ENCODE data around the gene IPO8.

The IPO8 gene

DNA sequence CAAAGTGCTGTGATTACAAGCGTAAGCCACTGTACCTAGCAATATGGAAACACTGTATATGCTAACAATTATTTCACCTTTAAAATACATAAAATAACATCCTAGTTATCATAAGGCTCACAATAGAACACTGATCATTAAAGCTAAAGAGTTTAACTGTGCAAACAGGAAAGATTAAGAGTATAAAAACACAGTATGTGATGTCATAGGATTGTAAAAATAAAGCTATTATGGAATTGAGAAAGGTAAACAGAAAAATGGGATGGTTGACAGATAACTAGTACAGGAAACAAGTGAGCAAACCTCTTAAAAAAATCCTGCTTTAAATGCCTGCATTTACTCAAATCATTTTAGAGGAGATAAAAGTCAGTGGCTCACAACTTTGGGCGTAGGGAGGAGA, 10.8 kb upstream of the IPO8 start:
- TF ChIP-seq, protein P1, sequence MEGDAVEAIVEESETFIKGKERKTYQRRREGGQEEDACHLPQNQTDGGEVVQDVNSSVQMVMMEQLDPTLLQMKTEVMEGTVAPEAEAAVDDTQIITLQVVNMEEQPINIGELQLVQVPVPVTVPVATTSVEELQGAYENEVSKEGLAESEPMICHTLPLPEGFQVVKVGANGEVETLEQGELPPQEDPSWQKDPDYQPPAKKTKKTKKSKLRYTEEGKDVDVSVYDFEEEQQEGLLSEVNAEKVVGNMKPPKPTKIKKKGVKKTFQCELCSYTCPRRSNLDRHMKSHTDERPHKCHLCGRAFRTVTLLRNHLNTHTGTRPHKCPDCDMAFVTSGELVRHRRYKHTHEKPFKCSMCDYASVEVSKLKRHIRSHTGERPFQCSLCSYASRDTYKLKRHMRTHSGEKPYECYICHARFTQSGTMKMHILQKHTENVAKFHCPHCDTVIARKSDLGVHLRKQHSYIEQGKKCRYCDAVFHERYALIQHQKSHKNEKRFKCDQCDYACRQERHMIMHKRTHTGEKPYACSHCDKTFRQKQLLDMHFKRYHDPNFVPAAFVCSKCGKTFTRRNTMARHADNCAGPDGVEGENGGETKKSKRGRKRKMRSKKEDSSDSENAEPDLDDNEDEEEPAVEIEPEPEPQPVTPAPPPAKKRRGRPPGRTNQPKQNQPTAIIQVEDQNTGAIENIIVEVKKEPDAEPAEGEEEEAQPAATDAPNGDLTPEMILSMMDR (IDR thresholded peaks at IDR 0.05; ENCODE audit: low read depth, low read length), result no peak
- no peak overlapping the region for H3K4me3 ChIP-seq (ENCODE audit: low read depth, low read length)
- no peak for DNase-seq
- no peaks in the 10 kb centered on the region for H3K36me3 ChIP-seq
- no peaks in the 10 kb centered on the region for H3K4me1 ChIP-seq
- H3K27me3 ChIP-seq, result no peaks in the 10 kb centered on the region
- no peaks in the 10 kb centered on the region for H3K9me3 ChIP-seq

DNA sequence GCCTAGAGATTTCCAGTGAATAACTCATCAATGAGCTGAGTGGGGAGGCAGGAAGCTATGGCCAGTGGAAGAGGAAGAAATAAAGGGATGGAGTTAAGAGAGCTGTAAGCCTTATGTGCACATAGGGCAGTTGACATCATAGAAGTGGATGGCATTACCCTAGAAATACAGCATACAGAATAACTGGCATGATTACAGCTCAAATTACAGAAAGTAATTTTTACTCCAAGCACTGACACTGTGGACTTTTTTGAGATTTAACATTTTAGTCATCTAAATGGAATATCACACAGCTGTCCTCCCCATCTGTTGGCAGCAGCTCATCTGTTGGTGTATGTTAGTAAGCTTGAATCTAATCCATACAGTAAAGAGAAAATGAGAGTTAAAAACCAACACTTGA, 5.4 kb upstream of the IPO8 start:
- TF ChIP-seq, protein P1 (IDR thresholded peaks at IDR 0.05; ENCODE audit: low read depth, low read length), result no peak
- Histone ChIP-seq H3K4me3 (ENCODE audit: low read depth, low read length) (no peak overlapping the region), H3K9me3 (no peaks in the 10 kb centered on the region), H3K36me3 (no peaks in the 10 kb centered on the region), H3K27me3 (no peaks in the 10 kb centered on the region), H3K4me1 (no peaks in the 10 kb centered on the region)
- no peak for DNase-seq

DNA sequence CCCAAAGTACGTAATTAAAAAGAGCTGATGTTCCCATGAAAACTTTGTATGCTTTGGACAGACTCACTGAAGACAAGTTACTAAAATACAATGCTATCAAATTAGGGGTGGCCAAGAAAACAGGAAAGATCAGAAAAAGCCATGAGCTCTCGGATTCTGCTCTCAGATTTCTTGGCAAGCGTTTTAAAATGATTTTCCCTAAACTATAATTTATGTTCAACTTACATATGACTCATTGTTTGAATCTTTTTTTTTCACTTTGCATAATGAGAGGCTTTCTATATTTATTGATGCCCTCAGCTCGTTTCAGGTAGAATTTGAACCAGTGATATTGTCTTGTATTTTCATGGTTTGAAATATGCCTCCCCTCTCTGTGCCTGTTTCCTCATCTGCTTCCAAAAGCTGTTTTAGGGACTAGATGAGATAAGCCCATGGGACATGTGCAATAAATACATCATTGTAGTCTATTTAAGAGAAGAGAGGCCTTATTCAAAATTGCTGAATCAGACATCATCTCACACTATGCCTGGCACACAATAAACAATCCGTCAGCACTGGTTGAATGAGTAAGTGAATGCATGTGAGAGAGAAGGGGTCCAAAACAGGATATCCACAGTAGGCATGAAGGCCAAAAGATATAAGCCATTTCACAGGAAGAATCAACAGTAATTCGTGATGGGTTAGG, 4.7 kb upstream of the IPO8 start:
- no peak for DNase-seq
- no peak overlapping the region for H3K4me3 ChIP-seq (ENCODE audit: low read depth, low read length)
- TF ChIP-seq, protein P1 (IDR thresholded peaks at IDR 0.05; ENCODE audit: low read depth, low read length), result no peak
- no peaks in the 10 kb centered on the region for H3K36me3 ChIP-seq
- no peaks in the 10 kb centered on the region for H3K27me3 ChIP-seq
- H3K9me3 ChIP-seq, result no peaks in the 10 kb centered on the region
- no peaks in the 10 kb centered on the region for H3K4me1 ChIP-seq

DNA sequence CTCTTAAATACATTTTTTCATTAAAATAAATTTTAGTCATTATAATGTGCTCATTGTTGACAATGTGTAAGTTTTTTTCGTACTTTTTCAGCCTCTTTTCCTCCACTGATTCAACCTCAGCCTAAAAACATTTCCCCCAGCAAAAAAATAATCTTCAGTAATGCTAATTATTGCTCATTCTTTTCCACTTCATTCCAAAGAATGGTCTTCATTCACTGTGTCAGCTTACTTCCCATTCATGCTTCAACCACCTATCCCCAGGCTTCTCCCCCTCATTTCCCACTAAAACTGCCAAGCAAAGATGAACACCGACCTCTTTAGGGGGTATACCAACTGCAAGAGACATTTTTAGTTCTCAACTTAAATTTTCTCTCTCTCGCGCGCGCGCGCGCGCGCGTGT, 2.7 kb upstream of the IPO8 start:
- Histone ChIP-seq H3K9me3 (no peaks in the 10 kb centered on the region), H3K27me3 (no peaks in the 10 kb centered on the region), H3K36me3 (no peaks in the 10 kb centered on the region), H3K4me3 (ENCODE audit: low read depth, low read length) (no peak overlapping the region), H3K4me1 (no peaks in the 10 kb centered on the region)
- DNase-seq, result no peak
- TF ChIP-seq, protein P1 (IDR thresholded peaks at IDR 0.05; ENCODE audit: low read depth, low read length), result no peak

DNA sequence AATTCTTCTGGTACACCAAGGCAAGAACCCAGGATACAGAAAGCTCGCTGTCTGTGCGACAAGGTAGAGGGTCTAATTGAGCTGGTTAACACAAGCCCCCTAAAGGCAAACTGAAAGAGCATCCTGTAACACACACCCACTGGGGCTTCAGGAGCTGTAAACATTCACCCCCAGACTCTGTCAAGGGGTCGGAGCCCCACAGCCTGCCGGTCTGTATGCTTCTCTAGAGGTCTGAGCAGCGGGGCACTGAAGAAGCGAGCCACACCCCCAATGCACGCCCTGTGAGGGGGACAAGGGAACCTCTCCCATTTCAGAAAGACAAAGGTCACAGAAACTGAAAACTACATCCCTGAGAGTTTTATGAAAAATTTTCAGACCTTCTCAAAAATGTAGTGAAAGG, 1.3 kb upstream of the IPO8 start:
- TF ChIP-seq, protein P1 (IDR thresholded peaks at IDR 0.05; ENCODE audit: low read depth, low read length), result no peak
- Histone ChIP-seq H3K27me3 (no peaks in the 10 kb centered on the region), H3K36me3 (no peaks in the 10 kb centered on the region), H3K9me3 (no peaks in the 10 kb centered on the region), H3K4me1 (no peaks in the 10 kb centered on the region), H3K4me3 (ENCODE audit: low read depth, low read length) (no peak overlapping the region)
- DNase-seq, result no peak

DNA sequence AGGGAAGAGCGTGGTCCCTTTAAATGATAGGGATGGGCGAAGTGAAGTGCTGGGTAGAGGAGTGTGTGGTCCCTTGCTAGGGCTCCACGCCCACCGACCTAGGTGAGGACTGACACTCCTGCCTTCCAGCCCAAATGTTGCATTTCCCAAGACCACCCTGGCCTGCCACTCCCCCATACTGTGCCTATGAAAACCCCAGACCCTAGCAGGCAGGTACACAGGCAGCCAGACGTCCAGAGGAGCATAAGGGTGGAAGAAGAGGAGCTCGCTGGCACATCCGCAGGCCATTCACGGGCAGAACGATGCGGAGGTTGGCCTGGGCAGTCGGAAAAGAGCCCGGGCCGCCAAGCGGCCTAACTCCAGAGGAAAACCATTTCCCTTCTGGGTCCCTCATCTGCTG, 817 bp upstream of the IPO8 start:
- H3K9me3 ChIP-seq, result no peaks in the 10 kb centered on the region
- TF ChIP-seq, protein P1 (IDR thresholded peaks at IDR 0.05; ENCODE audit: low read depth, low read length), result no peak
- H3K36me3 ChIP-seq, result no peaks in the 10 kb centered on the region
- no peak for DNase-seq
- H3K4me1 ChIP-seq, result no peaks in the 10 kb centered on the region; the same call in 1 of the 2 replicates
- no peaks in the 10 kb centered on the region for H3K27me3 ChIP-seq
- H3K4me3 ChIP-seq (ENCODE audit: low read depth, low read length), result no peak overlapping the region
